Kasumi-1 (cell line): ENCODE data around the gene AMER2.

Experiments
- DNase-seq, 2 experiments: peaks; one replicate each; lab custom pipeline; 2025; lab: John Stamatoyannopoulos, UW

The AMER2 gene

GRCh38 chr13:25171517-25172302 lies at the start of gene AMER2:
Gene AMER2, minus strand, starts transcription at chr13:25172288. Its CDS starts 669 bp downstream, at chr13:25171619.
- DNase-seq = no peak

- no peak for DNase-seq
Measured at GRCh38 chr13:25218019-25218418, 45.9 kb upstream of the AMER2 start.

GRCh38 chr13:25217023-25217885 lies 45.2 kb upstream of the AMER2 start:
- DNase-seq = no peak

- DNase-seq = no peak
Measured at GRCh38 chr13:25215253-25215575, 43.1 kb upstream of the AMER2 start.

GRCh38 chr13:25214491-25215252 lies 42.6 kb upstream of the AMER2 start:
- no peak for DNase-seq

GRCh38 chr13:25213715-25214114 lies 41.6 kb upstream of the AMER2 start:
- DNase-seq = no peak

- no peak for DNase-seq
Measured at GRCh38 chr13:25210842-25211569, 38.9 kb upstream of the AMER2 start.

GRCh38 chr13:25207291-25207810 lies 35.3 kb upstream of the AMER2 start:
- no peak for DNase-seq

- no peak for DNase-seq
Measured at GRCh38 chr13:25204863-25205262, 32.8 kb upstream of the AMER2 start.

GRCh38 chr13:25203127-25203740 lies 31.1 kb upstream of the AMER2 start:
- no peak for DNase-seq

GRCh38 chr13:25200783-25201182 lies 28.7 kb upstream of the AMER2 start:
- no peak for DNase-seq

GRCh38 chr13:25198647-25199046 lies 26.6 kb upstream of the AMER2 start:
- no peak for DNase-seq

GRCh38 chr13:25196971-25197370 lies 24.9 kb upstream of the AMER2 start:
- DNase-seq = no peak

- DNase-seq = no peak
Measured at GRCh38 chr13:25192936-25193335, 20.8 kb upstream of the AMER2 start.

GRCh38 chr13:25192489-25192888 lies 20.4 kb upstream of the AMER2 start:
- DNase-seq = no peak

GRCh38 chr13:25192052-25192451 lies 20.0 kb upstream of the AMER2 start:
- no peak for DNase-seq

- no peak for DNase-seq
Measured at GRCh38 chr13:25190771-25191170, 18.7 kb upstream of the AMER2 start.

- DNase-seq = no peak
Measured at GRCh38 chr13:25190256-25190655, 18.2 kb upstream of the AMER2 start.

- DNase-seq = no peak
Measured at GRCh38 chr13:25187596-25187995, 15.5 kb upstream of the AMER2 start.

GRCh38 chr13:25186187-25186586 lies 14.1 kb upstream of the AMER2 start:
- no peak for DNase-seq

- DNase-seq = no peak
Measured at GRCh38 chr13:25181597-25181996, 9.5 kb upstream of the AMER2 start.
